Stimulated activated CD8-positive, alpha-beta memory T cell treated with anti-CD3 and anti-CD28 coated beads, Interleukin-7, amount 100 ng/mL, for 24 hours (primary cell): ENCODE measurements around the gene CHI3L2.

Experiments
- DNase-seq: peaks from one replicate; pipeline ENCODE4 v3.0.0-alpha.2; 2020; ENCODE audit warnings: low read depth

Gene CHI3L2

DNA sequence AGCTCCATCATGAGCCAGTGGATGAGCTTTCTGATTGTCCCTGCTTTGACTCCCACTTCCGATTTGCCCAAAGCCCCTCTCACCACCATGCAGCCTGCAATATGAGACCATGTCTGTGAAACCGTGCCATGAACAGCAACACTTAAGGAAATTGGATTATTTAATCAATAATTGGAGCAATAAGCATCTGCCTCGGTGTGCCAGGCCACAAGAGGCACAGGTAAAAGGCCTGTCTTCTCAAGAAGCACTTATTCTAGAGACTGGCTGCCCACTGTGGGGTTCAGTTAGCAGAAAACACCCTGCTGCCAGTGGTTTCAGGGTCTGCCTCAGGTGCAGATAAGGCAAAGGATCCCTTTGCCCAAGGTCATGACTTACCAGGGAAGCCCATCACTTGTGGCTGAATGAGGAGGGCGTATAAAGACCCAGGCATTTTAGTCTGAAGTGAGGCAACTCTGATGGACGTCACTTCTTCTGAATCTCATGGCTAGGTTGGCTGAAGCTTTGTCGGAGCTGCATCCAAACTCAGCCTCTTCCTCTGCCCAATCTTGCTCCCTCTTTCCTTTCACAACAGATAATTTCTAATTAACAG is 7.1 kb upstream of the CHI3L2 start:
- DNase-seq = no peak

DNA sequence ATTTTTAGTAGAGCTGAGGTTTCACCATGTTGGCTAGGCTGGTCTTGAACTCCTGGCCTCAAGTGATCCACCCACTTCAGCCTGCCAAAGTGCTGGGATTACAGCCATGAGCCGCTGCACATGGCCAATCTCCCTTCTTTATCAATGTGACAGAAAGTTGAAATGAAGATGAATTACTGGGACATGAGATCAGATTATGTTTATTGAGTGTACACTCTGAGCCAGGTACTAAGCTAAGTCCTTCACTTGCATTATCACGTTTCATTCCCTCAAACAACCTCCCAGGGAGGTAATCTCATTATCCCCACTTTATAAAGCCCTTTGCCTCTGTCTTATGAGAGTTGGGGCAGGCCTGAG is 6.3 kb upstream of the CHI3L2 start:
- no peak for DNase-seq

DNA sequence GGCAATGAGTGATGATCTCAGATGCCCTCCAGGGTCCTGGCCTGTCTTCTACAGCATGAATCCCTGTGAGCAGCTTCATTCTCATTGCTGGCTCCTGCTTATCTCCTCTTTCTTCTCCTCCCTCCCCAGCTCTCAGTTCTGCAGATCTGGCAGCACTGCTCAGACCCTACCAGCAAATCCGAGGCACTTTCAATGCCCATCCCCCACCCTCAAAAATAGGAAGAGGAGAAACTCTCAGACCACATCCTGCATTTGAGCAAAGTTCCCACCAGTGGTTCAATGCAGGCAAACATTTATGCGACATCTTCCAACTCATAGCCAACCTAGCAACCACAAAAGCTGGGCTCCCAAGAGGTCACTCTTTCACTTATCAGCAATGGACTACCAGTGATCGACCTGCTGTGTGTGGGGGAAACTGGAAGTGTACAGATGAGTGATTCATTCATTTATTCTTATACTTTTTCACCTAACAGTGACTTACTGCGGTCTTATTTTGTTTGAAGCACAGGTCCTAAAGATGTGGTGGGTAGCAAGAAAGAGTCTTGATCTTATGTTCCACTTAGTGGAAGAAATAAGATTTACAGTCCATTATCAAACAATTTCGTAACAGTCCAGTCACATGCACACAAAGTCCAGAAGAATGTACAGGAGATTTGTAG is 5.8 kb upstream of the CHI3L2 start:
- no peak for DNase-seq

DNA sequence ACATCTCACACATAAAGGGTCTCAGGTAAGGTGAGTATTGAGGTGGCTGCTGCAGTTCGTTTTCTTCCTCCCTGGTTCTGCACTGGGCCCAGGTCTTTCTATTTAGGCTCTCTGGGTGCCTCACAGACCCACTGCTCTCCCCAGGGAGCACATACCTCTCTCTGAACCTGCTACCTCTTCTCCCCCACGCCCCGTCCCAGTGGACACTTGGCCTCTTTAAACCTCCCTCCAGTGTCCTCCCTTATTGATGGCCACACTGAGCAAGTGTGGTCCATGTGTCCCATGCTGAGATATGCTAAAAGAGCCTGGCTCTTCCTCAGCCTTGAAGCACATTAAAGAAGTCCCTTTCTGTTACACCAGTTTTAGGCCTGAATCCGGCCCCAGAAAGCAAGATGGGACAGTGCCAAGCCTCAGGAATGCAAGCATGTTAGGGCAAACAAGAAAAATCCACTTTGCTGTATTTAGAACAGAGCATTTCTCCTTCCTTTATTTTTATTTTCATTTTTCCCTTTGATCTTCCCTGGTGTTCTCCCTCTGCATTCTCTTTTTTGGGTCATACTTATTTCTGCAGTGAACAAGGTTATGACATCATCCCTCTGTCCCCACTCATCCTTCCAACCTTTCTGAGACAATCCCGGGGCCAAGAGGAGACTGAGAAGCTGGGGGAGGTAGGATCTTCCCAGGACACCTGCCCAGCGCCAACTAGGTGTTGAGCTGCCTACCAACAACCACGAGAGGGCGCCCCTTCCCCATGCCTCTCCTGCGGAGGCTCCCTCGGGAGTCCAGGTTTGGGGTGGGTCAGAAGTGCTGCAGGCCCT is 5.0 kb upstream of the CHI3L2 start:
- peak; percentile 56 for DNase-seq

DNA sequence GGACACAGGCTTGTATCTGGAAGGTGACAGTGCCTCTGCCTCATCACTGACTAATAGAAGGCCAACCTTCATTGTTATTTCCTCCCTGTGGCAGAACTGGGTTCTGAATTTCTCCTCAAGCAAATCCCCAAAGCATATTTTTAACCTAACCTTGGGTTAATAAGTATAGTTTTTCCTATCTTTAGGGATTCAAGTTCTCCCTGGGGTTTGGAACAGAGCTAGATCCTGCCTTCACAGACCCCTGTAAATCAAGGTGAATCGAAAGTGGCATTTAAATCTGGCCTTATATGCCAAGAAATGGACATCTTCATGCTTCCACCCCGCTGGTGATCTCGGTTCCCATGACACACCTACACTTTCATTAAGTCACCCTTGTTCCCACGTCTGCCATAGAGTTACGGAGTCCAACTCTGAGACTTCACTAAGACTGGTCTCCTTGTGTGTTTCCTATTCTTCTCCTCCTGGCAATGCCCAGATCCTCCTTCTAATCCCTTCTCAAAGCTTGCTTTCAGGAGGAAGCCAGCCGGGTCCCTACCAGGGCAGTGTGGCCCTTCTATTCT is 4.3 kb upstream of the CHI3L2 start:
- no peak for DNase-seq

DNA sequence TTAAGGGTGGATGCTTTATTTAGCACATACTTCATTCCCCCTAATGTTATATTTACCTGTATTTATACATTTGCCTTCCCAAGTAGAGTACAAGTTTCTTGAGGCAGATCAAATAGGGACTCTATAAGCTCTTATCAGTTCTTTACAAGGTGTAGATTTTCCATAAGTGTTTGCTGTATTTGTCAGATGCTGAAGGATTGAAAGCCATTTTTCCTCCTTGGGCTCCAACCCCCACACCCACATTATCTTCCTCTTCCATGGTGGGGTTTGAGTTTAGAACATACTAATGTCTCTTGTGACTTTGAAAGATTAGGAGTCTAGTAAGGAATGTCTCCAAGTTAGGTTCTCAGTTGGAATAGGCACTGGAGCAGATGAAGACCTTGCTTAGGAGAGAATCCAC is 2.4 kb upstream of the CHI3L2 start:
- DNase-seq = no peak

DNA sequence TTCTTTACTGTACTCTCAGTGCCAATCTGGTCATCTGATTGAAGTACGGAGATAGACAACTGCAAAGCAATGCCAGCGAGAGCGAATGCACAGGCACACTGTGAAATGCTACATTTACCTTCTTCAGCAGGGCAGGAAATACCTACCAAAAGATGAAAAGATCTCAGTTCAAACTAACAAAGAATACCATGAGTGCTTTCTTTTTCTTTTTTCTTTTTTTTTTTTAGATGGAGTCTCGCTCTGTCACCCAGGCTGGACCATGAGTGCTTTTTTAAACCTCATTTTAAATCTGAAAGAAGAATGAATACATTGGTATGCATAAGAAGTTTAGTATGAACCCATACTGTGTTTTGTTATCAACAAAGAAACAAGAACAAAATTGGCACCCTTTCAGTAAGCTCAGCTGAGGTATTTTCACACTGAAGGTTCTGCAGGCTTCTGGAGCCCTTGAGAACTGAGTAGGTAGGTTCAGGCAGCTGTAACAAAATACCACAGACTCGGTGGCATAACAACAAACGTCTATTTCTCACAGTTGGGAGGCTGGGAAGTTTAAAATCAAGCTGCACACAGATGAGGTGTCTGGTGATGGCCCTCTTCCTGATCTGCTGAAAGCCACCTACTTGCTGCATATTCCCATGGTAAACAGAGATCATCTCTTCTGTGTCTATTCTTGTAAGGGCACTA is 1.7 kb upstream of the CHI3L2 start:
- no peak for DNase-seq

DNA sequence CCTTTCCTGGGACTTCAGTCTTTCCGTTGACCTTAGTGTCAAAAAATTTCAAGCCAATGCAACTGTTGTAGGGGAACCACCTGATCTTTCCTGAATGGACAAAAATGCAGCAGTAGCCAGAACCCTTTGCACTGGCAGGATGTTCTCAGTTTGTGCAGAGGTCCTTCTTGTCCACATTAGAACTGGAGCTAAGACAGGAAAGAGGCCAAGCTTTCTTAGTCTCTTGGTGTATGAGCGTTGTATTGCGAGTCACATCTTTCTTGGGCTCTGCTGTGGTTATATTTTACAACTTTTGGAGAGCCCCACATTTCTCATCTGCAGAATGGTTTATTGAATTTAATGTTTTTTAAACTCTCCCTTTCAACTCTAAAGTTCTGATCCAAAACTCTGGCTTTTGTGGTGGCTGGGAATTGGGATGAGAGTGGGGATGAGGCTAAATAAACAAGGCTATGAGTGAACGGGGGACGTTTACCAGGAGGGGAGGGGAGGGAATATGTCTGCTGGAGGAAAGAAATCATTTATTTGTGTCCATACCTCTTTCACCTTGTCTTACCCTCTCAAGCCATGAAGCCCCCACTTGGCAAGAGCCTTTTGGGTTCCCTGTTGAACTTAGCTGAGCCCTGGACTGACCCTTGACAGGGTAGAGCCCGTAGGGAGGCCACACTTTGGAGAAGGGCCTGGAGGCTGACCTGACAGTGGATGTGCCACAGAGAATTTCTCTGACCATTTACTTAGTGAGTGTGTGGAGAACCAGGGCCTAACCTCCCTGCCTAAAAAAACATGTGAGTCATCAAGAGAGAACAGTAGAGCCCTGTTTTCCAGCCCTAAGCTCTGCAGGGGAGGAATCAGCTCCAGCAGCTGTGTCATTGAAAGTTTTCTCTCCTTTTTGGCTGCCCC is 586 bp downstream of the CHI3L2 start:
- DNase-seq = no peak

DNA sequence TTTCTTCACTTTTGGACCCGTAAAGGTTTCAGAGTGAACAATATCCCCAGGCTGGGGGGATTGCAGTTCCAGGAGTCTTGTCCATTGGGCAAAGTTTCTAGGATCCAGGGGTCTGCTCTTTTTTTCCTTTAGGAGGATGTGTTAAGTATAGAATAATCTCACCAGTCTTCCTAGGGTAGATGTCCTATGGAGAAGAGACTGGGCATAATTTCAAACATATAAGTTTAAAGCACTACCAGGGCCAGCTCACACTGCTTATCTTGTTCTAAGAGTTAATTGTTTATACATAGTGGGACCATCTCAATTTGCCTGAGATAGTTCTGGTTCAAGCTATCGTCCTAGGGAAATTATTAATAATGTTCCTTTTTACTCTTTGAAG is 1.2 kb downstream of the CHI3L2 start:
- DNase-seq = no peak

DNA sequence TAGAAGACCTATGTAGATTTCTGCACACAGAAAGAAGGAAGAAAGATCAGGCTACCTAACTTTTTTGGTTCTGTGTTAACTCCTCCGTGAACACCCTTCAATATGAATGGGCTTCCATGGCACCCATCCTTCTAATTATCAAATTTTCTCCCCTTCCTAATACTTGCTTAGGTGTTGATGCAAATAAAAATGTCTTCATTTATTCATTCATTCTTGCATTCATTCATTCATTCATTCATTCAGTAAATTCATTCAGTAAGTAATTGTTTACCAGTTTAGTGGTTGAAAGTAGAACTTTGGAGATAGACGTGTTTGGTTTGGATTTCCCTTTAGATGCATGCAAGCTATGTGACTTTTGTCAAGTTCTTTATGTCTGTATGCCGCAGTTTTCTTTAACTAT is 4.6 kb downstream of the CHI3L2 start:
- DNase-seq = no peak

DNA sequence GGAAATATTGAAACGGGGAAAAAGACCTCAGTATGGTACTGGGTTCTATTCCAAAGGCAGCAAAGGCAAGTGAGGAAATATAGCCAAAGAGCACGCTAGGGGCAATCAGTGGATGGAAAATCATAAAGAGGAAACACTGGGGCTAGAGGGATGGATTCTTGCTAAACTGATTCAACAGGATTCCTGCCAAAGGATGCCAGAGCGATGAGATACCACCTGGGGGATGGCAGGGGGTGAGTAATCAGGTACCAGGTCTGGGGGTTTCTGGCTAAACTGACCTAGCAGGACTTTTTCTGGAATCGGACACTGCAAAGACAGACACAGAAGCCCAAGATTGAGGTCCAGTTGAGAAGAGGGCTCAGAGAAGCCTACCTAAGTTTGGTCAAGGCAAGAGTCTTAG is 6.7 kb downstream of the CHI3L2 start:
- DNase-seq = no peak

DNA sequence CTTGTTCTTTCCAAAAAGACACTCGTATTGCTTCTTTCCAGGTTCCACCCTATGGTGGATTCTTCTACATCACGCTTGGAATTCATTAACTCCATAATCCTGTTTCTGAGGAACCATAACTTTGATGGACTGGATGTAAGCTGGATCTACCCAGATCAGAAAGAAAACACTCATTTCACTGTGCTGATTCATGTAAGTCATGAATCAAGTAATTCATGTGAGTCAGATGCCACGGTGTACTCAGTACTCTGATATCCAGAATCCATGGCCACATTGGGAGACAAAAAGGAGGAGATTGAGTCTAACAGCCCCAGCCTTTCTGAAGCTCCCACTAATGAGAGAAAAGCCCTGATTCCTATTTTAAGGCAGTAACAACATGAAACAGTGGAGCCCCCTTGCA is 7.4 kb downstream of the CHI3L2 start:
- no peak for DNase-seq

DNA sequence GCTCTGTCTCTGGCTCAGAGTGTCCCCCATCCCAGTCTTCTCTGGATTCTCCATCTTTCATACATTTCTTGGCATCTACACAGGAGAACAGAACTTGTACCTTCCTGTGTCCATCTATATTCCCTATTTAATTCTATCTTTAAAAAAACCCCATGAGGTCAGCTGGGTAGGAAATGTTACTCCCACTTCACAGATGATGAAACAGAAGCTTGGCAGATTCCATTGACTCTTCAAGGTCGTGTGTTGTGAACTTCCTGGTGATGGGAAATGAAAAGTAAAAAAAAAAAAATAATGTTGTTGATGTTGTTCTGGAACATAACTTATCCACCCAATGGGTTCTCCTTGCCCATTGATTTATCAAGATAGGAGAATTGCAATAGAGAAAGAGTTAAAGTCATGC is 8.9 kb downstream of the CHI3L2 start:
- no peak for DNase-seq

DNA sequence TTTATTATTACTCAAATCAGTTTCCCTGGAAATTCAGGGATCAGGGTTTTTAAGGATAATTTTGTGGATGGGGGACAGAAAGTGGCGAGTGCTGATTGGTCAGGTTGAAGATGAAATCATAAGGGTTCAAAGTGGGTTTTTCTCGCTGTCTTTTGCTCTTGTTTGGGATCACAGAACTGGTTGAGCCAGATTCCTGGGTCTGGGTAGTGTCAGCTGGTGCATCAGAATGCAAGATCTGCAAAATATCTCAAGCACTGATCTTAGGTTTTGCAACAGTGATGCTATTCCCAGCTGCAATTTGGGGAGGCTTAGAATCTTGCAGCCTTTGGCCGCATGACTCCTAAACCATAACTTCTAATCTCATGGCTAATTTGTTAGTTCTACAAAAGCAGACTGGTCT is 9.3 kb downstream of the CHI3L2 start:
- no peak for DNase-seq

DNA sequence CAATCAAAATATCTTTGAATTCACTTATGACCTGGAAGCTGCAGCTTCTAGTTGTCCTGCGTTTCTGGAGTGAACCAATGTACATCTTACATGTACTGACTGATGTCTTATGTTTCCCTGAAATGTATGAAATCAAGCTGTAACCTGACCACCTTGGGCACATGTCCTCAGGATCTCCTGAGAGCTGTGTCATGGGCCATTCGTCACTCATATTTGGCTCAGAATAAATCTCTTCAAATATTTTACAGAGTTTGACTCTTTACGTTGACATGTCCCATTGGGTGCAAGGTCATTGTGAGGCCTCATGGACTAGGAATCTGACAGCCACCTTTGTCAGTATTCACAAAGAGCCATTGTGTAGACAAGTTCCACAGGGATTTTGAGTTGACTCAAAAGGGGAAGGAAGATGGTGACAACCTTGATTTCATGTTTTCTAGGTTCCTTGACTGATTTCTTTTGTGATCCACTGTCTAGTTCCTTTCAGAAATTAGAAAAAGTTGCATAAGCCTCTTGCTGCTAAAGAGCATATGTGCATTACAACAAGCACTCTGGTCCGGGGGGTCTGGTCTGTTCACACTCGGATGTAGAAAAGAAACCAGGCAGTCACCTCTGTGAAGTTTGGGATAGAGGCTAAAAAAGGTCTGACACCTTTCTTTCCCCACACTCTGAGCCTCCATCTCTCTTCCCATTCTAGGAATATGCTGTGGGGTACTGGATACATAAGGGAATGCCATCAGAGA is 10.7 kb downstream of the CHI3L2 start:
- DNase-seq = no peak

DNA sequence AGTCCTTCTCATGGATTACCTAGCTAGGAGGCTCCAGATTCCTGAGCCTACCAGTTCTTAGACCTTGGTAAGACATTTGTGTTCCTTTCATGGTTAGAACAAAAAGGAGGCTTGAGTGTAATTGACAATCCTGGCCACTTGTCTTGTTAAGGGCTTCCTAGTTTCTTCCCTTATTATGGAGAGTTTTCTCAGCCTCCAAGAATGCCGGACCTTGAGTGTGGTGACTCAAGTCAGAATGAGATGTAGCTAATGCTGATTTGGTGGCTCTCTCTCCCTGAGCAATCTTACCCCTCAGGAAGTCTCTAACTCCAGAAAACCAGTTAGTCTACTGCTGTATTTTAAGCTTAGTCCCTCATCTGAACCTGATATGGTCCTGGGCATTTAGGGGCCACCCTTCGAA is 14.3 kb downstream of the CHI3L2 start:
- no peak for DNase-seq

DNA sequence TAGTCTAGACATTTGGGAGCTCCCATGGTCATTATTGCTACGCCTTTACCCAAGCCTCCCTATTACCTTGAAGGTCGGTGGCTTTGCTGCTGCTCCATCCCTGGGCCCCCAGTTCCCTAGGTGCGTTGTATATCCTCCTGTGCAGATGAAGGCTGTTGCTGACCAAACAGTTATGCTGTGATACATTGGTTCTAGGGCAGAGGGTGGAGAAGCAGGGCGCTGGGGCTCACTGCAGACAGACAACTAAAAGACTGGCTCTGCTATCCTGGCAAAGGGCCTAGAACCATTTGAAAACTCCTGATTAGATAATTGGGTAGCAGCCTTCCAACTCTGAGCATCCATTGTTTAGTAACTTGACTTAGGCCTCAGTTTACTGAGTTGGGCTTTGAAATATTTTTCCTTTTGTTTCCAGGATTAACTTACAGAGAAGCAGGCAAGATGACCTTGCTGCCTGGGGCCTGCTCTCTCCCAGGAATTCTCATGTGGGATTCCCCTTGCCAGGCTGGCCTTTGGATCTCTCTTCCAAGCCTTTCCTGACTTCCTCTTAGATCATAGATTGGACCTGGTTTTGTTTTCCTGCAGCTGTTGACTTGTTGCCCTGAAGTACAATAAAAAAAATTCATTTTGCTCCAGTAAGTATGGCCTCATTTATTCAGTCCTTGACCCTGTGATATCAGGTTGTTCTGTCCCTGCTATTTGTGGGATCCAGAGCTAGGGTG is 15.5 kb downstream of the CHI3L2 start:
- no peak for DNase-seq

DNA sequence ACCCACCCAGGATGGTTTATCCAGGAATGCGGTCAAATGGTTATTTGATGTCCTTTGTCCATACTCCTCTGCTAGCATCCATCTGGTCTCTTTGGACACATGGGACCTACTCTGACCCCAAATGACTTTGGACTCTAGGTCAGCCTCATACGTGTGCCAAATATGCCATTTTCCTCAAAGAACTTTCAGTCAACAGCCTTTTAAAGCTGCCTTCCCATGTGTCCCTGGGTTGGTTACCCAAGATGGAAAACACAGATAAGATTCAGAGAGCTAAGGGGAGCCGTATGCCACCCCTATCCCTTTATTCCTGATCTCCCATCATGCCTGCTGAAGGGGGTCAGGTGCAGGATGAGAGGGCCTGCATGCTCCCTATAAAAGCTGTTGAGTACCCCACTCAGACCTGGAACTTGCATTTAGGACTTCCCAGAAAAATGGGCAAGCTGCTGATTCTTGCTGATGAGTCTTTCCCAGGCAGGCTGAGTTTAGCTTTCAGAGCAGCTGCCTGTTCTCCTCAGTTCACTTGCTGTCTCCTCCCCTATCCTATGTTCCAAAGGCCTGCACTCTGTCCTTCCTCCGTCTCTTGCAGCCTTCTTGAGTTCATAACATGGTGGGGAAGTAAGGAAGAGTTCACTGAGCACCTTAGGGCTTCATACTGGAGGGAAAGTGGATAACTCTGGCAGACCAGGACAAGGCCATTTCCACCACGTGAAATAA is 19.8 kb downstream of the CHI3L2 start:
- DNase-seq = no peak

DNA sequence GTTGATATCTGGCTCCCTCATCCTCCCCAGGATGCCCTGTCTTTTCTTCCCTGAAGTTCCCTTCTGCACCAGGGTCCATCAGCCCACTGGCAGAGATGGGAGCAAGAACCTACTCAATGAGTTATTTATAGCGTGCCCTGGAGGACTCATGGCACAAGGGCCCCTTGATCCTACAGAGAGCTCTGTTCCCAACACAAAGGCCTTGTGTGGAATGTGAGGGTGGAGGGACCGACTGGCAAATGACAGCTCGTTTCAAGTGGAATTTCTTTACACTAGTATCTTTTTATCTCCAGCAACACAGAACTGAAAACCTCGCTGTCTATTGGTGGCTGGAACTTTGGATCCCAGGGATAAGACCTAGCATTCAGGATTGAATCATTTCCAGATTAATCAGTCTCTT is 22.4 kb downstream of the CHI3L2 start:
- no peak for DNase-seq

DNA sequence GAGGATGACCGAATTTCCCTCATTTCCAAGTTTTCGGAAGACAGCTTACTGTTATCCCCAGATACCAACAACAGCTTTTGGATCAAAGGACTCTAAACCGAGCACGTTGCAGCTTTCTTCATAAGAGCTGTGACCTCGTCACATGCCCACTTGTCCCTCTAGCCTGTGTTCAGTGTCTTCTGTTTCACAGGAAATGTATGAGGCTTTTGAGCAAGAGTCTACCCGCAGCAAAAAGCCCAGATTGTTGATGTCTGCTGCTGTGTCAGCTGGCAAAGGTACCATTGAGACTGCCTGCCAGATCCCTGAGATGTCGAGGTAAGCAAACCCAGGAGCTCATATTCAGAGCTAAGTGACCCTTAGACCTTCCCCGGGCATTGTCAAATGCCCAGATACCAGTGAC is 24.1 kb downstream of the CHI3L2 start:
- DNase-seq = no peak
